ENCODE data around the gene NCCRP1.
"Not testable (repeated sequence)": the region's sequence is repeated elsewhere in the genome, so short reads cannot be mapped to it uniquely, and the experiment has no call there.

Gene NCCRP1

DNA sequence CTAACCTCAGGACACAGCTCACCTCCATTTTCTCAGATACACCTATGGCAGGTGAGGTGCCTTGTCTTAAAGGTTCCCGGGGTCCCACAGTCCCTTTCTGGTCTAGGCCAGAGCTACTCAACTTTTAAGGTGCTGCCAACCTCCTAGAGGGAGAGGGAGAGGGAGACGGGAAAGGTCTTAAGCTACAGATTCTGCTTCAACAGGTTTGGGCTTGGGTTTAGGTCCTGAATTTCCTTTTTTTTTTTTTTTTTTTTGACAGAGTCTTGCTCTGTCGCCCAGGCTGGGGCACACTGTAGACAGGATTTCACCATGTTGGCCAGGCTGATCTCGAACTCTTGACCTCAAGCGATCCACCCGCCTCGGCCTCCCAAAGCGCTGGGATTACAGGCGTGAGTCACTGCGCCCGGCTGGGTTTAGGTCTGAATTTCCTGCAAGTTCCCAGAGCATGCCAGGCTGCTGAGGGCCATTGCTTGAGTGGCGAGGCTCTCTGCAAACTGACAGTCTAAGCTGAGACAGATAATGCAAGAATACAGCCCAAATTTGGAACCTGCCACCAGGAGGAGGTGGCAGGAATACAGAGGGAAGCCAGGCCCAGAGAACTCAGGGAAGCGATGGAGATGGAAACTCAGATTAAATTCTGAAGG, 15.1 kb downstream of the NCCRP1 start:
- no peak for DNase-seq

GRCh38 chr19:39212375-39212742, 15.6 kb downstream of the NCCRP1 start:
- no peak for DNase-seq

- DNase-seq: not testable (repeated sequence)
These were observed 18.6 kb downstream of the NCCRP1 start for GRCh38 chr19:39215323-39215722.

DNA sequence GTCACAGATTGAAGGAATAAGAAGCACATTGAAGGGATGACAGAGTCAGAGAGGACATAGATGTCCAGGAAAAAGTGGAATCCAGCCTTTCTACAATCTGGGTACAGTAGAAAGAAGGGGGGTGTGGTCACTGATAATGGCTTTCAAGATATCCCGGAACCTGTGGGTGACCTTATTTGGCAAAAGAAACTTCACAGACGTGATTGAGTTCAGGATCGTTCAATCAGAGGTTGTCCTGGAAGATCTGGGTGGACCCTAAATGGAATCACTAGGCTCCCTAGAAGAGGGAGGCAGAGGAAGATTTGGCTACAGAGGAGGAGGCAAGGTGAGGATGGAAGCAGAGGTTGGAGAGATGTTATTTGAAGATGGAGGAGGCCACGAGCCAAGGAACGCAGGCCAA, 20.3 kb downstream of the NCCRP1 start:
- no peak for DNase-seq

GRCh38 chr19:39218230-39219007, 21.7 kb downstream of the NCCRP1 start:
- DNase-seq: no peak

DNA sequence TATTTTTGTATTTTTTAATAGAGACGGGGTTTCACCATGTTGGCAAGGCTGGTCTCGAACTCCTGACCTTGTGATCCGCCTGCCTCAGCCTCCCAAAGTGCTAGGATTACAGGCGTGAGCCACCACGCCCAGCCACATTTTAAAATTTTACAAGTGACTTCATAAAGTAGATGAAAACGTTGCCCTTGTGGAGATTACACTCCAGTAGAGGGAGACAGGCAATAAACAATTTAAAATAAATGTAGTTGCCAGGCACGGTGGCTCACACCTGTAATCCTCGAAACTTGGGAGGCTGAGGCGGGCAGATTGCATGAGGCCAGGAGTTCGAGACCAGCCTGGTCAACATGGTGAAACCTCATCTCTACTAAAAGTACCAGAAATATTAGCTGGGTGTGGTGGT, 22.3 kb downstream of the NCCRP1 start:
- DNase-seq: not testable (repeated sequence)

DNA sequence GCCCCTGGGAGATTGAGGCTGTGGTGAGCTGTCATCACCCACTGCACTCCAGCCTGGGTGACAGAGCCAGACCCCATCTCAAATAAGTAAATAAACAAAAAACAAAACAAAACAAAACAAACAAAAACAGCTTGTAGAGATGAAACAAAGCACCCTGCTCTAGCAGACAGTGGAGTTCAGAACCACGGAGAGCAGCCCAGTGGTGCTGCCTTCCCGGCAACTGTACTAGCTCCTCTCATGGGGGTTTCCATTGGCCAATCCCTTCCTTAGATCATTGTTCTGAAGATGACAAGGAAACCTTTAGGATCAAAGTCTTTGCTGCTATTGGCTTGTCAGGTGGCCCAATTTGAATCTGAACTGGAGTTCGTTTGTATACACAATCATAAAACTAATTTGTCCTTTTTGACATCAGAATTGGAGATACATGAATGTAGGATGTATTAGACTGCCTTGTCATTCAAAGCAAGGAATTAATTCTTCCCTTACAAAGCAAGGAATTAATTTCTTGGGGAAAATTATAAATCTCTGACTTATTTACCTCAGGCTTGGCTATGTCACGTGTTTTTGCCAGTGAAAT, 27.0 kb downstream of the NCCRP1 start:
- DNase-seq: no peak

DNA sequence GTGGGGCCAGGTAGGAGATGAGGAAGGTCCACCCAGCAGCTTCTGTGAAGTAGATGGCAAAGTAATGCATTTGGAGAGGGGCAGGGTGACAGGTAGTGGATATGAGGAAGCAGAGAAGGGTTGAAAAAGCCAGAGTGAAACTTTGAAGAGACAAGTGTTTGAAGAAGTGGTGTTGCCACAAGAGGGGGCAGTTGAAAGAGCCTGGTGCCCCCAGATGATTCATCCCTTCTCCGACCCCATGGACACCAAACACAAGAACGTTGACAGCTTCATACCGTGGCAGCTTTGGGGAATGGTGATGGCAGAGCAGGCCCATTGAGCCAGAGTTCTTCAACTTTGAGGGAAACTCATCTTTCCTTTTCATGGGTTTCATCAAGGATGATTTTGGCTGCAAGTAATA, 28.1 kb downstream of the NCCRP1 start:
- DNase-seq: no peak

DNA sequence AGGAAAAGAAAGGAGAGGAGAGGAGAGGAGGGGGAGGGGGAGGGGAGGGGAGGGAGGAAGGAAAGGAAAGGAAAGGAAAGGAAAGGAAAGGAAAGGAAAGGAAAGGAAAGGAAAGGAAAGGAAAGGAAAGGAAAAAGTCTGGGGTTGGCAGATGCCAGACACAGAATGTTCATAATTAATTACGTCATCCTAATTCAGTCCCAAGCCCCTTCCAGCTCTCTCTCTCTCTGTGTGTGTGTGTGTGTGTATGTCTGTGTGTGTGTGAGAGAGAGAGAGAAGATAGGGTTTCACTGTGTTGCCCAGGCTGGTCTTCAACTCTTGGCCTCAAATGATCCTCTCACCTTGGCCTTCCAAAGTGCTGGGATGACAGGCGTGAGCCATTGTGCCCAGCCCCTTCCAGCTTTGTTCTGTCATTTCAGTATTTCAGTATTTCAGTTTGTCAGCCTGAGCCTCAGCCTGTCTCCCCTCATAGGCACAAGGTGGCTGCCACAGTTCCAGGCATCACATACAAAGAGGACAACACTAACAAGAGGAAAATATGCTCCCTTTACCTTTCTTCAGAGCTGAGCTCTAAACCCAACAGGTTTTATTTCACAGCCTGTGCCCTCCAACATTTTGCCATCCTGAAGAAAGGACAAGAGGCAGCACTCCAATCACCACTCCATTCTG, 33.5 kb downstream of the NCCRP1 start:
- DNase-seq: no peak

GRCh38 chr19:39232708-39233107, 35.9 kb downstream of the NCCRP1 start:
- no peak for DNase-seq

DNA sequence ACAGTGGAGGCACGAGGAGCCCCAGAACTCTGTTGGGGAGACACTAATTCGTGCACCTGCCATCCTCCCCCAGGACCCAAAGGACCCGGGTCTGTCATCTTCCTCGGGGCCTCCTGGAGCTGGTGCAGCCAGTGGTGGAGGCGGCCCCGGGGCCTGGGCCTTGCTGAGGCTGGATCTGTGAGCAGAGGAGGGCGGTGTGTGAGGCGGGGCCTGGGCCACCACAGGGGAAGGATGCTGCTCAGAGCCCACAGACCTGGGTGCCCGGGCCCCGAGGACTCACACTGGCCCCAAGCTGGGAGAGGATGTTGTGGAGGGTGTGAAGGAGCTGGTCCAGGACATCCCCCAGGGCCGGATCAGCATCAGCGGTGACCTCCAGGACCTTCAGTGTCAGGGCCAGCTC, 39.8 kb downstream of the NCCRP1 start:
- no peak for DNase-seq

GRCh38 chr19:39237200-39238184, 40.7 kb downstream of the NCCRP1 start:
- no peak for DNase-seq

- no peak for DNase-seq
These were observed 41.4 kb downstream of the NCCRP1 start for GRCh38 chr19:39238209-39238608.

DNA sequence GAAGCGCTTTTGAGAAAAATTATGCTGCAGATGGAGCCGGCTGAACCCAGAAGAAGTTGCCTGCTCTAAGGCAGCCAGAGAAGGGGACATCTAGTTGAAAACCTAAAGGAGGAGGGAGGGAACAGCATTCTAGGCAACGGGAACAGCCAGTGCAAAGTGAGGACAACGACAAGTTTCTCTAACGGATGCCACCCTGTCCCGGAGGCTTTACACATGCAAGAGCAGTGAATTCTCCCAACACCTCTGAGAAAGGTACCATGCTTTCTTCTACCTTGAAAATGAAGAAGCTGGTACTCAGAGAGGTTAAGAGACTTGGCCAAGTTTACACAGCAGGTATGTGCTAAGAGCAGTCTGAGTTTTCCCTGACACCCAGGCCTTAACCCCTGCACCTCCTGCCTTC, 42.2 kb downstream of the NCCRP1 start:
- DNase-seq: no peak

GRCh38 chr19:39240421-39240820, 43.7 kb downstream of the NCCRP1 start:
- DNase-seq: no peak

DNA sequence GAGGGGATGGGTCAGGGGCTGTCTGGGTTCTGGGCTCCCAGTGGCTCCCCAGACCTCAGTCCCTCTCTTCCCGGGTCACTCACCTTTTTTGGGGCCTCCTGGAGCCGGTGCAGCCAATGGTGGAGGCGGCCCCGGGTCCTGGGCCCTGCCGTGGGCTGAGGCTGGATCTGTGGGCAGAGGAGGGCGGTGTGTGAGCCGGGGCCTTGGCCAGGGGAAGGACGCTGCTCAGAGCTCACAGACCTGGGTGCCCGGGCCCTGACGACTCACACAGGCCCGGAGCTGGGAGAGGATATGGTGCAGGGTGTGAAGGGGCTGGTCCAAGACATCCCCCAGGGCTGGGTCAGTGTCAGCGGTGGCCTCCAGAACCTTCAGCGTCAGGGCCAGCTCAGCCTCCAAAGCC, 47.0 kb downstream of the NCCRP1 start:
- not testable (repeated sequence) for DNase-seq

GRCh38 chr19:39244410-39245100, 47.8 kb downstream of the NCCRP1 start, which contains the start of gene IFNL3:
TSS of gene IFNL3 (minus strand) at chr19:39245006. CDS start at chr19:39244967, 39 bp downstream.
- not testable (repeated sequence) for DNase-seq

DNA sequence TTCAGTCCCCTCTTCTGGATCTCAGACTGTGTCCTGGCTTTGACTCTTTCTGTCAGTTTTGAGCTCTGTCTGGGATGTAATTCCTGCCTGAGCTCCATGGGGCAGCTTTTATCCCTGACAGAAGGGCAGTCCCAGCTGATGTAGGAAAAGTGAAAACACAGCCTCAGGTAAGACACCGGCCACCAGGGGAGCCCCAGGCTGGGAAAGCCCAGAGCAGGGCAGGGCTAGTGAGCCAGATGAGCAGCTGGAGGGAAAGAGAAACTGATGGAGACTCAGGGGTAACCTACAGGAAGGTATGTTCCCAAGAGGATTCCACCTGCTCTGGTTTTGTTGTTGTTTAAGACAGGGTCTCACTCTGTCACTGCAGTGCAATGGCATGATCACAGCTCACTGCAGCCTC, 48.4 kb downstream of the NCCRP1 start:
- DNase-seq: not testable (repeated sequence)

GRCh38 chr19:39246951-39247669, 50.3 kb downstream of the NCCRP1 start:
- DNase-seq: no peak

DNA sequence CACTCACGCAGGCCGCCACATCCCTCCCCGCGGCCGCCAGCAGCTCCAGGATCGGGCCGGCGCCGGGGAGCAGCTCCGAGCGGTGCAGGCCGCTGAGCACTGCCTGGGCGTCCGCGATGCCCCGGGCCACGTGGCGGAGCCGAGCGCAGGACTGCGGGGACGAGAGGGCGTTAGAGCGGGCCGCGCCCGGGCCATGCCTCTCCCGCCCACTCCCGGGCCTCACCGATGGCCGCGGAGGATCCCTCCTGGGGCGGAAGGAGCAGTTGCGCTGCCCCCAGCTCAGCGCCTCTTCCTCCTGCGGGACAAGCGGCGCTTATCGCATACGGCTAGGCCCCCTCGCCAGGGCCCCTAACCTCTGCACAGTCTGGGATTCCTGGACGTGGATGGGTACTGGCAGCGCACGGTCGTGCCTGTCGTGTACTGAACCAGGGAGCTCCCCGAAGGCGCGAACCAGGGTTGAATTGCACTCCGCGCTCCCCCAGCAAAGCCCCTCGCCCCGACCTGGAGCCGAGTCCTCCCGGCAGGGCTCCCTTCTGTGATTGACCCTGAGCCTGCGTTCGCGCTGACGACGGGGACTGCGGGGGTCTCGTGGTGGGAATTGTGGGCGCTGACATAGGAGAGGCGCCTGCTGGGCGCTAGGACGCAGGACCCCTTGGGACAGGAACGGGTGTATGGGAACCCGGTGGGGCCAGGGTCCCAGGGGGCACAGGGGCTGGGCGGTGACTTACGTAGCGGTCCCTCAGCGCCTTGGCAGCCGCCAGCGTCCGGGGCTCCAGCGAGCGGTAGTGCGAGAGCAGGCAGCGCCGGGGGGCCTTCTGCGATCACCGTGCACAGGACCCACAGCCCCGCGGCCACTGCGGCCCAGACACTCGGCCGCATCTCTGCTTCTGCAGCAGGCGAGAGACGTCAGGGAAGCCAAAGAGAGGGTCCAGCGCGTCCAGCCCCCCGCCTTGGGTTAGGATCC, 51.2 kb downstream of the NCCRP1 start:
- DNase-seq: no peak

Data from SIG-M5 (cell line).